Motor neuron (in vitro differentiated cells): ENCODE measurements around the gene GET4. TPM values are rescaled to one million over a fixed set of nuclear protein-coding genes. Genes with fewer than 3 reads are reported as not detected.
"Not testable (repeated sequence)": the region's sequence is repeated elsewhere in the genome, so short reads cannot be mapped to it uniquely, and the experiment has no call there.

Source experiments
- ATAC-seq, 8 experiments: fragments of 200-7000 bp; cut with Tn5 transposase; replicated peaks in 6 of 8; 2 replicates each; pipeline ENCODE4 v1.8.0; 2021; ENCODE audit warnings: mild to moderate bottlenecking in 8 of 8, moderate library complexity in 8 of 8
- H3K27ac ChIP-seq, 2 donors: fragments of 250-450 bp; sonication (Bioruptor Pico); 2 replicates each; pipeline ENCODE4 v1.9.0; 2021; ENCODE audit warnings: antibody characterized with exemption in 2 of 2, mild to moderate bottlenecking in 2 of 2, moderate library complexity in 1 of 2
- H3K4me1 ChIP-seq, 2 donors: fragments of 250-450 bp; sonication (Bioruptor Pico); replicated peaks in 1 of 2; 2 replicates each; pipeline ENCODE4 v1.6.1; 2021; ENCODE audit warnings: antibody characterized with exemption in 2 of 2, mild to moderate bottlenecking in 2 of 2, moderate library complexity in 1 of 2
- H3K4me3 ChIP-seq, 5 donors: fragments of 250-450 bp; sonication (Bioruptor Pico); 2 replicates each; pipeline ENCODE4 v1.9.0; 2021; ENCODE audit warnings: antibody characterized with exemption in 5 of 5, mild to moderate bottlenecking in 5 of 5, moderate library complexity in 4 of 5
- WGBS, 10 experiments: fragments of 450-650 bp; shearing (Covaris generic); methylation state at CpG; one replicate each; pipeline ENCODE4 v1.0.0; 2022; 5-methylcytosine and 5-hydroxymethylcytosine counted together
- in situ Hi-C, 9 experiments: fragments of 400-800 bp; cut with MboI; loops; one replicate each; pipeline ENCODE4 v1.15.0; 2021; ENCODE audit warnings: low sequenced_read_pairs in 9 of 9, low pct_unique_long_range_greater_than_20kb in 2 of 9; ENCODE audit not compliant: unreplicated experiment in 9 of 9
- total RNA-seq, 8 experiments: library from RNA; unstranded; fragments of 300-600 nt; gene quantifications; 2 replicates each; pipeline versions ENCODE4 v1.2.3 to v1.2.4, GENCODE V29; 2022

GET4 gene
- total RNA-seq, 8 experiments from 2014 or later = 12.6 to 42.8 (median 27.5) TPM

- in situ Hi-C loops = no loop called here
- Histone ChIP-seq H3K4me1 (peaks cover 3 to 19% of the 10 kb centered on the region in 2 donors), H3K4me3 (no peak overlapping the region), H3K27ac (no peak overlapping the region)
- ATAC-seq = no peak
- WGBS, 10 experiments = 29 to 97% (median 79%) methylated on average over 2 to 7 of the region's 22 CpGs; no CpG with 5 or more reads in 4 of the 10 experiments
These were observed 26.6 kb downstream of the GET4 start for GRCh38 chr7:902996-903395.

DNA sequence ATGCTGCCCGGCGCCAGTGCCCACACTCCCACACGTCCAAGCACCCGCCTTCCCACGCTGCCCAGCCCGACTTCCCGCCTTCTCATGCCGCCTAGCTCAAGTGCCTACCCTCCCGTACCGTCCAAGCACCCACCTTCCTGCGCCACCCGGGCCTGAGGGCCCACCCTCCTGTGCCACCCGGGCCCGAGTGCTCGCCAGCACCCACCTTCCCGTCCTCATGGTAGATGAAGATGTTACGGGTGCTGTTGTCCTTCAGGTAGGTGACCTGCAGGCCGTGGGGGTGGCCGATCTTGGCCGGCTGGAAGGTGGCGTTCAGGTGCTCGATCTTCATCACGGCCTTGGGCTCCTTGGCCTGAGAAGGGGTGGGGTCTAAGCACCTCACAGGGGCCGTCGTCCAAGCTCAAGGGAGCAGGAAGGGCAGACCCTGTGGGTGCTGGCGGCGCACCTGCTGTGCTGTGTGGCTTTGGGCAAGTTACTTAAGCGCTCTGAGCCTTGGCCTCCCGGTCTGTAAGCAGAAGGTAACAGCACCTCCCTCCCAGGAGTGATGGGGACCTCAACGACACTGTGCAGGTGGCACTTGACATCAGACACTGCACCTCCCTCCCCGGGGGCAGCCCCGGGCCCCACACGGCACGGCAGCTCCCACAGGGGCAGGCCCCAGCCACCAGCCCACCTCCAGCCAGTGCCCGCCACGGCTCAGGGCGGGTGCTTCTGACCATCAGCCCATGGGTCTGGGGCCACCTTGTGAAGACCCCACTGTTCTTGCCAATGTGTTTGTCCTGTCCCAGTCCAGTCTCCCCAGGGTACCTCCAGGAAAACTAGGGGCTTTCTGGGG is 27.8 kb downstream of the GET4 start:
- 87 to 90% methylated on average over 2 to 16 of the region's 37 CpGs; no CpG with 5 or more reads in 8 of the 10 experiments for WGBS, 10 experiments

DNA sequence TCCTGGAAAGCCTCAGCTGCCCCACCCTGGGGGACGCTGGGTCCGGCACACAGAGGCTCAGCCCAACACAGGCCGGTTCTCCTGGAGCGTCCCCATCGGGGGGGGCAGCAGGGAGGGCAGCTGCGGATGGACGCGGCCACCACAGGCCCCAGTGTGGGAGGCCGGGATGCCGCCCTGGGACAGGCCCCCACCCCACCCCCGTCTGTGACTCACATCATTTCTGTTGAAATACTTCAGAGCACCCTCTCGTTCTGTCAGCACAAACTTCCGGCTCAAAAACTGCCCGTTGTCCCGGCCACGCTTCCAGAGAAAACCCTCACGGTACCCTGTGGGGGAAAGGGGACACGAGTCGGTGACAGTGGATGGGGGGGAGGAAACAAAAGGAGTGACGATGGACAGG is 28.5 kb downstream of the GET4 start:
- H3K27ac ChIP-seq = no peak overlapping the region
- 20 to 25% methylated on average over 2 of the region's 20 CpGs; no CpG with 5 or more reads in 8 of the 10 experiments for WGBS, 10 experiments
- peak in 2 of 8 experiments; percentile 3 to 6 for ATAC-seq
- H3K4me3 ChIP-seq = no peak overlapping the region
- peaks cover 3 to 19% of the 10 kb centered on the region in 2 donors for H3K4me1 ChIP-seq
- in situ Hi-C loops = no loop called here

More for the DNA sequence above, 27.8 kb downstream of the GET4 start:
- H3K4me1 ChIP-seq = peaks cover 3 to 20% of the 10 kb centered on the region in 2 donors
- ATAC-seq = no peak
- H3K4me3 ChIP-seq = no peak overlapping the region
- in situ Hi-C loops = no loop called here
- no peak overlapping the region for H3K27ac ChIP-seq

DNA sequence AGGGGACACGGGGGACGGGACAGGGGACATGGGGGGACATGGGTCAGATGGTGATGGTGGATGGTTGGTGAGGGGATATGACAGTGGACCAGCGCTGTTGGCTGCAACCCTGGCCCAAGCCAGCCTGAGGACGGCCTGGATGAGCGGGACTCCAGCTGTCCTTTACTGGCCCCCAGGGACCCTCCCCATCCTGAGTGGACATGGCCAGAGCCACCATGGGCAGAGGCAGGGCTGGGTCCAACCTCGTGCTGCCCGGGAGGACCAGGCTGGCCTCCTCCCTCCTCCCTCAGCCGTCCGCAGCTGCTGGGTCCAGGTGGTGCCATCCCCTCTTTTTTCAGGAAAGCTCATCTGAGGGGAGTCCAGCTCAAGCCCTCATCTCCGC is 30.4 kb downstream of the GET4 start:
- Histone ChIP-seq H3K4me3 (no peak overlapping the region), H3K4me1 (peaks cover 0 to 10% of the 10 kb centered on the region in 2 donors), H3K27ac (no peak overlapping the region)
- ATAC-seq = peak in 1 of 8 experiments; percentile 6
- in situ Hi-C loops = no loop called here
- 20 to 53% methylated on average over 1 to 3 of the region's 10 CpGs; no CpG with 5 or more reads in 8 of the 10 experiments for WGBS, 10 experiments

DNA sequence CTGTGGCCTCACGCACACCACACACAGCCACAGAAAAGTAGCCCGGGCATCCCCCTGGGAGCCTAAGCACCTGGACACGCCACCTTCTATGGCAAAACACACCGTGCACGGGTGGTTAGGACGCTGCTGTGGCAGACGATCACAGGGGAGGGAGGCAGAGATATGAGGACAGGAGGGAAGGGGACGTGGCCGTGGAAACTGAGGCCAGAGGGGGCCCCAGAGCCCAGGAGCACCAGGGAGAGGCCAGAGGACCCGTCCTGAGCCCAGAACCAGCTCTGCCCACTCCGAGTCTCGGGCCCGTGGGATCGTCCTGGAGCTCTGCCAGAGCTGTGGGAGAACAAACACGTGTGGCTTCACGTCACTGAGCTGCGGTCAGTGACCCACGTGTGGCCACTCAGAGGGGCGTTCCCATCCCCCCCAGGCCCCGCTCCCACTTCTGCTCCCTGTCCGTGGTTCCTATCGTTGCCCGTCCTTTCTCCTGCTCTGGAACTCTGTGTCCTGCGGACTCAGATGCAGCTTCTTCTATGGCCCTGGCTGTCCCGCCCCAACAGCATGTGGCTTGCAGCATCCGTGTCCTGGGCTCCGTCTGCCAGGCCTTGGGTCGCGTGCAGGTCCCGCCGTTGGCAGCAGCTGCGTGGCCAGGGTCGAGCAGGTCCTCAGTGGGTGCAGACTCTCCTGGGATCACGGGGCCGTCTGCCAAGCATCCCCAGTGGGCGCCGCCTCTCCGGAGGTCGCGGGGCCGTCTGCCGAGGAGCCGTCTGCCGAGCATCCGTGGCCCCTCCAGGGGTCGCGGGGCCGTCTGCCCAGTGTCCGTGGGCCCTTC is 31.0 kb downstream of the GET4 start:
- peak in 1 of 8 experiments; percentile 17 for ATAC-seq
- WGBS, 10 experiments = 0 to 39% (median 13%) methylated on average over 2 to 4 of the region's 49 CpGs; no CpG with 5 or more reads in 7 of the 10 experiments
- Histone ChIP-seq H3K4me3 (no peak overlapping the region), H3K4me1 (peaks cover 0 to 8% of the 10 kb centered on the region in 2 donors), H3K27ac (no peak overlapping the region)
- in situ Hi-C loops = no loop called here

DNA sequence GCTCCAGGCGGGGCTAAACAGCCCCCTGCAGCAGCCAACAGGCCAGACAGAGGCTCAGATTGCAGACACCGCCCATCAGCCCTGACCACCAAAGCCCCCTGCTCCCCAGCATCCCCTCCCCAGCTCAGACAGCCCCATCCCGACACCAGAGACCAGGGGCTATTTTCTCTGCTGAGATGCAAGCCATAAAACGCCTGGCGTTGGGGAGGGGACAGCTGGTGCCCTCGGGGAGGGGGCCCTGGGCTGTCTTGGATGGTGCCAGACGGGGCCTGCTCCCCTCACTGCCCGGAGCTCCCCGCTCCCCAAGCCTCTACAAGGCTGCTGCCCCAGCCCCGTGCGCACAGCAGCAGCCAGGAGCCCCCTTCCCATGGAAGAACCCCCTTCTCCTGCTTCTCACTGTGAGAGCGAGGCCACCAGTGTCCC is 31.8 kb downstream of the GET4 start:
- ATAC-seq = no peak
- no CpG with 5 or more reads among the region's 12 CpGs for WGBS, 10 experiments
- in situ Hi-C loops = no loop called here
- Histone ChIP-seq H3K27ac (no peak overlapping the region), H3K4me1 (peaks cover 0 to 8% of the 10 kb centered on the region in 2 donors), H3K4me3 (no peak overlapping the region)

- H3K27ac ChIP-seq, in situ Hi-C loops, H3K4me1 ChIP-seq: not testable (repeated sequence)
- ATAC-seq = peak; percentile 64 to 85 (median 77)
- WGBS, 10 experiments = 0 to 88% (median 48%) methylated on average over 3 to 6 of the region's 73 CpGs; no CpG with 5 or more reads in 7 of the 10 experiments
- H3K4me3 ChIP-seq = peak overlapping the region in 1 of 5 donors; percentile 15
These were observed 32.4 kb downstream of the GET4 start for GRCh38 chr7:908591-909357.

DNA sequence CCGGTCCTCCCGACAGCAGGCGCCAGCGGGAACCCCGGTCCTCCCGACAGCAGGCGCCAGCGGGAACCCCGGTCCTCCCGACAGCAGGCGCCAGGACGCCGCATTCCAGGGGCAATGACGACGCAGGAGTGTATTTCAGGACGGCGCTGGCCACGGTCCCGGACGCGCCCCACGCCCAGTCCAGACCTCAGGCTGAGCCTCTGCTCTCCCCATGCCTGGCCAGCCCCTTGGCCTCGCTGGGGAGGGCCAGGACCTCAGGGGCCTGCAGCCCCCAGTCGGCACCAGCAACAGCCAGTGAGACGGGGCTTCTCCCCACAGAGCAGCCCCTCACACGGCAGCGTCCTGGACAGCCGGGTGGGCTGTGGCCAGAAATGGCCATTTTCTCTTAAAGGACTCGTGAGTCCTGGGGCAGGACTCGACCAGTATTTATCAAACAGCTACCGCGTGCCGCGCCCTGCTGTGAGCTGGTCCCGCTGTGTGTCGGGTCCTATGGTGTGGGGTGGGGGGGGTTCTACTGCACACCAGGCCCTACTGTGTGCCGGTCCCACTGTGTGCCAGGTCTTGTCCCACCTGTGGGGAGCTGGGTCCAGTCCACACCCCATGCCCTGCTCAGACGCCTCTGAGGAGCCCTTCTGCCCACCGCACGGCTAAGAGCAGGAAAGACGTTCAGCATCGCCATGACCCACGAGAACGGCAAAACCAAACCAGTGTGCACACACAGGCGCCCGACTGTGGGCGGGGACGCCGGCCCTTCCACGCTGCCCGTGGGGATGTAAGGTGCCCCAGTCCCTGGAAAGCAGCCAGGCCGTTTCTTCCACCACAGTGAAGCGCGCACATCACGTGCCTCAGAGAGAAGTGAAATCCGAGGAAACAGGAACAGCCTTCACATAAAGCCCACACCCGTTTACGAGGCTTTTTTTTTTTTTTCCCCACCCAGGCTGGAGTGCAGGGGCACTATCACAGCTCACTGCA is 33.3 kb downstream of the GET4 start:
- Histone ChIP-seq H3K4me1 (peaks cover 0 to 5% of the 10 kb centered on the region in 2 donors), H3K4me3 (peak overlapping the region in 1 of 5 donors; percentile 15), H3K27ac (no peak overlapping the region)
- in situ Hi-C loops = no loop called here
- peak in 5 of 8 experiments; percentile 6 to 83 (median 56) for ATAC-seq
- WGBS, 10 experiments = 57 to 100% (median 97%) methylated on average over 1 to 13 of the region's 58 CpGs; no CpG with 5 or more reads in 4 of the 10 experiments

- Histone ChIP-seq H3K4me1 (peaks cover 4 to 8% of the 10 kb centered on the region in 2 donors), H3K27ac (no peak overlapping the region), H3K4me3 (no peak overlapping the region)
- in situ Hi-C loops = no loop called here
- 72 to 100% (median 89%) methylated on average over 3 to 6 of the region's 11 CpGs; no CpG with 5 or more reads in 6 of the 10 experiments for WGBS, 10 experiments
- ATAC-seq = peak in 5 of 8 experiments; percentile 8 to 71 (median 14)
These were observed 34.1 kb downstream of the GET4 start for GRCh38 chr7:910441-910861.

DNA sequence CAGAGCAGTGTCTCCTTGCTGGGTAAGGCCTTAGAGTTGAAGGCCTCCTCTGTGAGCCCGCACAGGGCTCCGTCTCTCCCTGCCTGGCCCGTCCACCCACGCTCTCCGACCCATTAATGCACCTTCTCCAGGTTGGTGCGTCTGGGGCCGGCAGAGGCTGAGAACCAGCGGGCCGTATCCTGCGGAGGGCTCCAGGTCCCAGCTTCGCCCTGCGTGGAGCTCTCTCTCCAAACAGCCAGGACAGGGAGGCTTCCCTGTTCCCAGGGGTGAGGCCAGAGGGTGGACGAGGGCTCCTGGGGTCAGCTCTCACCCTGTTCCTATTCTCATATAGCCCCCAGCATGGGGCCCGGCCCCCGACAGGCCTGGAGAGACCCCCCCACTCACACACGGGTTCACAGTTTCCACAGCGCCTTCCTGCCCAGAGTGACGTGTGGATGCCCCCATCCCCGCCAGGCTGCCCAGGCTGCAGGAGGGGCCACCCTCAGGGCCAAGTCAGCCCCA is 34.6 kb downstream of the GET4 start:
- Histone ChIP-seq H3K4me1 (peaks cover 9 to 12% of the 10 kb centered on the region in 2 donors), H3K4me3 (no peak overlapping the region), H3K27ac (no peak overlapping the region)
- in situ Hi-C loops = no loop called here
- 80 to 100% methylated on average over 1 to 2 of the region's 19 CpGs; no CpG with 5 or more reads in 8 of the 10 experiments for WGBS, 10 experiments
- no peak for ATAC-seq

- ATAC-seq = no peak
- in situ Hi-C loops = no loop called here
- WGBS, 10 experiments = 85% methylated on average over 6 of the region's 41 CpGs; no CpG with 5 or more reads in 9 of the 10 experiments
- Histone ChIP-seq H3K4me1 (peaks cover 16 to 19% of the 10 kb centered on the region in 2 donors), H3K27ac (no peak overlapping the region), H3K4me3 (no peak overlapping the region)
These were observed 35.6 kb downstream of the GET4 start for GRCh38 chr7:911791-912480.
